HAP-1 (cell line): Measurements from ENCODE around the gene YEATS2.
A peak's percentile ranks its signal among the peaks of the same experiment; 100 is the strongest.
"Not testable (repeated sequence)": the region's sequence is repeated elsewhere in the genome, so short reads cannot be mapped to it uniquely, and the experiment has no call there.

ENCODE experiments used
- DNase-seq, 2 experiments: peaks; one replicate each; pipeline ENCODE4 v3.0.0-alpha.2; 2016 to 2020; ENCODE audit warnings: low spot score in 2 of 2
- H3K27me3 ChIP-seq: fragments of 250-450 bp; sonication (Bioruptor Pico); 2 replicates; pipeline ENCODE4 v1.5.1; 2020; ENCODE audit warnings: low read depth, mild to moderate bottlenecking, moderate library complexity
- H3K36me3 ChIP-seq: fragments of 250-450 bp; sonication (Bioruptor Pico); replicated peaks from 2 replicates; pipeline ENCODE4 v1.5.1; 2020; ENCODE audit warnings: mild to moderate bottlenecking
- H3K4me1 ChIP-seq: fragments of 250-450 bp; sonication (Bioruptor Pico); 2 replicates; pipeline ENCODE4 v1.5.1; 2020; ENCODE audit warnings: mild to moderate bottlenecking
- H3K4me3 ChIP-seq: fragments of 250-450 bp; sonication (Bioruptor Pico); 2 replicates; pipeline ENCODE4 v1.5.1; 2020; ENCODE audit warnings: mild to moderate bottlenecking, moderate library complexity
- H3K9me3 ChIP-seq: fragments of 250-450 bp; sonication (Bioruptor Pico); 2 replicates; pipeline ENCODE4 v1.5.1; 2020; ENCODE audit warnings: mild to moderate bottlenecking, moderate library complexity
- in situ Hi-C: fragments of 300-500 bp; cut with MboI; formaldehyde crosslinking; loops from 3 replicates; pipeline ENCODE4 v1.14.3; 2020; ENCODE audit warnings: low sequenced_read_pairs, inconsistent platforms, mixed read lengths

Gene YEATS2

GRCh38 chr3:183697123-183697609 is 431 bp upstream of the YEATS2 start:
- Histone ChIP-seq H3K4me3 (peak overlapping the region; percentile 95), H3K36me3 (peaks cover 16% of the 10 kb centered on the region), H3K27me3 (no peaks in the 10 kb centered on the region), H3K4me1 (peaks cover 13% of the 10 kb centered on the region; the same call in 1 of the 2 replicates), H3K9me3 (no peaks in the 10 kb centered on the region)
- DNase-seq, result no peak
- in situ Hi-C loops, result no loop called here

DNA sequence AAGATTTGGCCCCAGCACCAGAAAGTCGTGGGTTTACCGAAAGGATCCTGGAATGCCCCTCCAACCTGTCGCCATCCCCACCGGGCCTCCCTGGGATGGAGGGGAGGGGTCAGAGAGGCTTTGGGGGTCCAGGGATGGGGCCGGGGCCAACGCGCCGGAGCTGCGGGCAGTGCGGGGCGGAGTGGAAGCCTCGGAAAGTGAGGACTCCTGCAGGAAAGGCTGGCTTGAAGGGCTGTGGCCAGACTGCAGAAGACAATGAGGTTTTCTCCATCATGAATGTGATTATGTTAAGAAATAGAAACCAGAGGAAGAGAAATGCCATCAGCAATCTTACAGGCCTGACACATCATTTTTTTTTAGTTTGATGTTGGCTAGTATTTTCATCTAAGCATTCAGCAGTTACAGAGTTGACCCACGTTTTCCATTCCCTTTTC is 738 bp downstream of the YEATS2 start:
- Histone ChIP-seq H3K4me1 (peaks cover 19% of the 10 kb centered on the region), H3K27me3 (no peaks in the 10 kb centered on the region), H3K4me3 (peak overlapping the region; percentile 95), H3K9me3 (no peaks in the 10 kb centered on the region), H3K36me3 (peaks cover 18% of the 10 kb centered on the region)
- in situ Hi-C loops, result no loop called here
- DNase-seq, result peak in 1 of 2 experiments; percentile 57

GRCh38 chr3:183698756-183699155 is 1.2 kb downstream of the YEATS2 start:
- in situ Hi-C loops, result no loop called here
- DNase-seq, result peak; percentile 23 to 38
- Histone ChIP-seq H3K9me3 (no peaks in the 10 kb centered on the region), H3K4me1 (peaks cover 22% of the 10 kb centered on the region), H3K27me3 (no peaks in the 10 kb centered on the region), H3K4me3 (peak overlapping the region; percentile 95), H3K36me3 (peaks cover 18% of the 10 kb centered on the region)

DNA sequence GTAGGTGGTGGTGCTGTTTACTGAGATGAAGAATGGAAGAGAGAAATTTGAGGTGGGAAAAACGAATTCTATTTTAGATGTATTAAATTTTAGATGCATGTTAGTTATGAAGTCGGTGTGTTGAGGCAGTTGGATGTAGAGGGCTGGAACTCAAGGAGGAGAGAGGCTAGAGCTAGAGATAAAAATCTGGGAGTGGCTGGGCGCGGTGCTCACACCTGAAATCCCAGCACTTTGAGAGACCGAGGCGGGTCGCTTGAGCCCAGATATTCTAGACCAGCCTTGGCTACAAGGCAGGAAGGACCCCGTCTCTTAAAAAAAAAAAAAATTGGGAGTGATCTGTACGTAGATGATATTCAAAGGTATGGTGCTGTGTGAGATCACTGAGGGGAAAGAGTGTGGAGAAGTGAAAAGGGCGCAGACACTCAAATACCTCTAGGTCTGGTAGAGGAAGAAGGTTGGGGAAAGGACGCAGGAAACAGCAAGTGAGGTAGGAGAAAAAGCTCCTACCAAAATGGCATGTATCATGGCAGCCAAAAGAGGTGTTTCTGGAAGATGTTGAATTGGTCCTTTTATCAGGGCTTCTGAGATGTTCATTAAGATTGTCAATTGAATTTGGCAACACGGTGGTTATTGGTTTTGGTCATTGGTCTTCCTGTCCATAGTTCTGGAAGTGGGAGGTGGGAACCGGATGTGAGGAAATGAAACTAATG is 1.8 kb downstream of the YEATS2 start:
- no peaks in the 10 kb centered on the region for H3K9me3 ChIP-seq
- H3K4me1 ChIP-seq, result peaks cover 25% of the 10 kb centered on the region
- in situ Hi-C loops, result no loop called here
- H3K4me3 ChIP-seq, result peak overlapping the region; percentile 95
- H3K27me3 ChIP-seq, result no peaks in the 10 kb centered on the region
- H3K36me3 ChIP-seq, result peaks cover 18% of the 10 kb centered on the region
- peak in 1 of 2 experiments; percentile 22 for DNase-seq

- DNase-seq, result no peak
- Histone ChIP-seq H3K4me1 (peaks cover 25% of the 10 kb centered on the region), H3K9me3 (no peaks in the 10 kb centered on the region)
Measured at GRCh38 chr3:183701744-183702143, 4.1 kb downstream of the YEATS2 start.

DNA sequence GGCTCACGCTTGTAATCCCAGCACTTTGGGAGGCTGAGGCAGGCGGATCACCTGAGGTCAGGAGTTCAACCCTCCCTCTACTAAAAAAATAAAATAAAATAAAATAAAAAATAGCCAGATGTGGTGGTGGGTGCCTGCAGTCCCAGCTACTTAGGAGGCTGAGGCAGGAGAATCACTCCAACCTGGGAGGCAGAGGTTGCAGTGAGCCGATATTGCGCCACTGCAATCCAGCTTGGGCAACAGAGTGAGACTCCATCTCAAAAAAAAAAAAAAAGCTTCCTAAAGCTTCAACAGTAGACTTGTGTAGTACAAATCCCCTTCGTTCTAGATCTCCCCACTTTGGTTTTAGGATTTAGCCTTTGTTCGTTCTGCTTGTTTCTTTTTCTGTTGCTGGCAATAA is 6.3 kb downstream of the YEATS2 start:
- H3K4me3 ChIP-seq, in situ Hi-C loops, H3K27me3 ChIP-seq, DNase-seq, H3K9me3 ChIP-seq: not testable (repeated sequence)
- Histone ChIP-seq H3K36me3 (peaks cover 10% of the 10 kb centered on the region), H3K4me1 (peaks cover 23% of the 10 kb centered on the region)

More at GRCh38 chr3:183701744-183702143, 4.1 kb downstream of the YEATS2 start:
- no peak overlapping the region for H3K4me3 ChIP-seq
- H3K27me3 ChIP-seq, result no peaks in the 10 kb centered on the region
- H3K36me3 ChIP-seq, result peaks cover 18% of the 10 kb centered on the region
- in situ Hi-C loops, result no loop called here

DNA sequence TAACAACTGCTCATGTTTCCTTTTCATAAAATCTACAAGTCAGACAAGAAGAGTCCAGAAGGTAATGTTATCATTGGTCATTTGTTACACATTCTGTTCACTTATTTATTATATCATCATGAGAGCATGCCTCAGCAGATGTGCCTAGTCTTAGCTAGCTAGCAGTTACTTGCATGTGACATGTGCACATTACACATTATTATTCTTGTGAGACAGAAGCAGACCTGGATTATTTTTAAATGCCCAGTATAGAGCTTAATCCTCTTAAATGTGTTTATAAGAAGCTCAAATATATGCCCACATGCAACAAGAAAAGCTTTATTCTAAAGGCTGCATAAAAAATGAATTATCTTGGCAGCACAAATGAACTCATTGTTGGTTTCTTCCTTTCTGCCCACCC is 12.6 kb downstream of the YEATS2 start:
- peak in 1 of 2 experiments; percentile 69 for DNase-seq
- peaks cover under 1% of the 10 kb centered on the region; the same call in 1 of the 2 replicates for H3K36me3 ChIP-seq
- no peaks in the 10 kb centered on the region for H3K9me3 ChIP-seq
- H3K27me3 ChIP-seq, result no peaks in the 10 kb centered on the region
- peaks cover 12% of the 10 kb centered on the region for H3K4me1 ChIP-seq
- in situ Hi-C loops, result no loop called here
- H3K4me3 ChIP-seq, result no peak overlapping the region

- Histone ChIP-seq H3K27me3 (no peaks in the 10 kb centered on the region), H3K36me3 (peaks cover 13% of the 10 kb centered on the region)
- DNase-seq, result no peak
Measured at GRCh38 chr3:183711516-183711915, 13.9 kb downstream of the YEATS2 start.

GRCh38 chr3:183714622-183715021 is 17.0 kb downstream of the YEATS2 start:
- peaks cover 40% of the 10 kb centered on the region for H3K36me3 ChIP-seq
- in situ Hi-C loops, result no loop called here
- no peak for DNase-seq

More at GRCh38 chr3:183711516-183711915, 13.9 kb downstream of the YEATS2 start:
- in situ Hi-C loops, result no loop called here
- H3K9me3 ChIP-seq, result no peaks in the 10 kb centered on the region
- H3K4me1 ChIP-seq, result peaks cover 12% of the 10 kb centered on the region
- H3K4me3 ChIP-seq, result no peak overlapping the region

GRCh38 chr3:183718012-183718411 is 20.4 kb downstream of the YEATS2 start:
- Histone ChIP-seq H3K4me1 (peaks cover 10% of the 10 kb centered on the region), H3K4me3 (no peak overlapping the region), H3K9me3 (no peaks in the 10 kb centered on the region), H3K27me3 (no peaks in the 10 kb centered on the region), H3K36me3 (peaks cover 69% of the 10 kb centered on the region)
- DNase-seq, result peak in 1 of 2 experiments; percentile 27
- in situ Hi-C loops, result no loop called here

More at GRCh38 chr3:183714622-183715021, 17.0 kb downstream of the YEATS2 start:
- H3K27me3 ChIP-seq, result no peaks in the 10 kb centered on the region
- H3K9me3 ChIP-seq, result no peaks in the 10 kb centered on the region
- H3K4me3 ChIP-seq, result no peak overlapping the region
- peaks cover 23% of the 10 kb centered on the region for H3K4me1 ChIP-seq

DNA sequence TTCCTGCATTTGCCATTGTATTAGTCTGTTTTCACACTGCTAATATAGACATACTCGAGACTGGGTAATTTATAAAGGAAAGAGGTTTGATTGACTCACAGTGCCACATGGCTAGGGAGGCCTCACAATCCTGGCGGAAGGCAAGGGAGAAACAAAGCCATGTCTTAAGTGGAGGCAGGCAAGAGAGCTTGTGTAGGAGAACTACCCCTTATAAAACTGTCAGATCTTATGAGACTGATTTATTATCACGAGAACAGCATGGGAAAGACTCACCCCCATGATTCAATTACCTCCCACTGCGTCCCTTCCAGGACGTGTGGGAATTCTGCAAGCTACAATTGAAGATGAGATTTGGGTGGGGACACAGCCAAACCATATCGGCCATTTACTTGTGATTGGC is 27.8 kb downstream of the YEATS2 start:
- in situ Hi-C loops, result no loop called here
- peak in 1 of 2 experiments; percentile 23 for DNase-seq

GRCh38 chr3:183728204-183728603 is 30.6 kb downstream of the YEATS2 start:
- DNase-seq, result no peak
- Histone ChIP-seq H3K27me3 (no peaks in the 10 kb centered on the region), H3K4me1 (peaks cover 3% of the 10 kb centered on the region; the same call in 1 of the 2 replicates), H3K9me3 (no peaks in the 10 kb centered on the region), H3K36me3 (peaks cover 88% of the 10 kb centered on the region), H3K4me3 (no peak overlapping the region)
- in situ Hi-C loops, result no loop called here

More for the DNA sequence above, 27.8 kb downstream of the YEATS2 start:
- Histone ChIP-seq H3K9me3 (no peaks in the 10 kb centered on the region), H3K27me3 (no peaks in the 10 kb centered on the region), H3K4me3 (no peak overlapping the region), H3K36me3 (peaks cover 89% of the 10 kb centered on the region), H3K4me1 (peaks cover 3% of the 10 kb centered on the region; the same call in 1 of the 2 replicates)

GRCh38 chr3:183730361-183730760 is 32.8 kb downstream of the YEATS2 start:
- Histone ChIP-seq H3K4me3 (no peak overlapping the region), H3K4me1 (no peaks in the 10 kb centered on the region), H3K27me3 (no peaks in the 10 kb centered on the region), H3K9me3 (no peaks in the 10 kb centered on the region), H3K36me3 (peaks cover 88% of the 10 kb centered on the region)
- in situ Hi-C loops, result no loop called here
- no peak for DNase-seq

- Histone ChIP-seq H3K9me3 (no peaks in the 10 kb centered on the region), H3K36me3 (peaks cover 85% of the 10 kb centered on the region), H3K4me1 (no peaks in the 10 kb centered on the region), H3K4me3 (no peak overlapping the region), H3K27me3 (no peaks in the 10 kb centered on the region)
- DNase-seq, result no peak
- in situ Hi-C loops, result no loop called here
Measured at GRCh38 chr3:183731611-183732010, 34.0 kb downstream of the YEATS2 start.
